Measurements from ENCODE around the gene HSF4.

DNA sequence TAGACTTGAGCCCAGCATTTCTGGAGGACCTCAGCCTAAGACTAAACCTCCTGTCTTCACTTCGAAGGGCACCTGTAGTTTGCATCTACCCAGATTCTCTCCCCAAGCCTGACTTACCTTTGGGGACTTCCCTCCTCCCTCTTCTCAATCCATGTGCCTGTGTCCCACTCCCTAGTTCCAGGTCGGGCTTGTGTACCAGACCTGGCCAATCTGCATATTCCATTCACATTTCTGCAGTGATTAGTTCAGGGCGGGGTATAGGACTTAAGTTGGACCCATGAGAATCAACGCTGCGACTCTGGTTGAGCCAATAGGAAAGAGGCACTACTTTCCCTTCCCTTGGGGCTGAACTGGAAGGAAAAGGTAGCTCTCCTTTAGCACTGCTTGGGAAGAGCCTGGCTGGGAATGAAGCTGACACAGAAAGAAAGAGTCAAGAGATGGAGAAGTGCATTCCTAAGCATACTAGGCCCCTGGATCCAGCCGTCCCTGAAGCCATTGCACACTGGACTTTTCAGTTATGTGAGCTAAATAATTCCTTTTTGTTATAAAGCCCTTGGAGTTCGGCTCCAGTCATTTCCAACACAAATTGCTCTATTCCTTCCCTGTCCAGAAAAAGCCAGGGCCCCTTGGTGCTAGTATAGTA is 7.3 kb upstream of the HSF4 start:
- no peak for TF ChIP-seq CTCF (conservative IDR thresholded peaks at IDR 0.05; ENCODE audit: low read length)
- no peak for TF ChIP-seq EZH2phosphoT487 (IDR thresholded peaks at IDR 0.05; ENCODE audit: borderline replicate concordance, low read depth, low read length)
